Type B pancreatic cell (in vitro differentiated cells): ENCODE measurements around the gene FAM177B. TPM values are rescaled to one million over a fixed set of nuclear protein-coding genes. Genes with fewer than 3 reads are reported as not detected.

Experiments used
- DNase-seq: peaks from one replicate; pipeline ENCODE4 v3.0.0; 2021; ENCODE audit warnings: mixed read lengths; ENCODE audit not compliant: unreplicated experiment; ENCODE audit errors: extremely low spot score
- H3K27ac Mint-ChIP-seq: 2 replicates; pipeline ENCODE4 v1.8.0; 2021; ENCODE audit warnings: mild to moderate bottlenecking, mixed read lengths
- H3K27me3 Mint-ChIP-seq: 2 replicates; pipeline ENCODE4 v1.8.0; 2021; ENCODE audit warnings: mixed read lengths
- H3K36me3 Mint-ChIP-seq: 2 replicates; pipeline ENCODE4 v1.8.0; 2021; ENCODE audit warnings: mixed read lengths
- H3K4me1 Mint-ChIP-seq: one replicate; pipeline ENCODE4 v1.8.0; 2021; ENCODE audit warnings: mixed read lengths; ENCODE audit not compliant: unreplicated experiment
- H3K4me3 Mint-ChIP-seq: 2 replicates; pipeline ENCODE4 v1.8.0; 2021; ENCODE audit warnings: mild to moderate bottlenecking, mixed read lengths
- H3K9me3 Mint-ChIP-seq: 2 replicates; pipeline ENCODE4 v1.8.0; 2021; ENCODE audit warnings: mixed read lengths
- total RNA-seq: library from RNA; stranded (reverse); gene quantifications from 2 replicates; pipeline ENCODE4 v1.2.1, GENCODE V29; 2021; ENCODE audit warnings: low replicate concordance
- TF ChIP-seq, protein P1 (sequence below): fragments of 200-600 bp; sonication (generic); conservative IDR thresholded peaks from 2 replicates; pipeline ENCODE4 v1.5.0; 2021; ENCODE audit warnings: antibody characterized with exemption, mild to moderate bottlenecking

The FAM177B gene
- total RNA-seq, 1 donor from 2014 or later: 0.34 TPM

DNA sequence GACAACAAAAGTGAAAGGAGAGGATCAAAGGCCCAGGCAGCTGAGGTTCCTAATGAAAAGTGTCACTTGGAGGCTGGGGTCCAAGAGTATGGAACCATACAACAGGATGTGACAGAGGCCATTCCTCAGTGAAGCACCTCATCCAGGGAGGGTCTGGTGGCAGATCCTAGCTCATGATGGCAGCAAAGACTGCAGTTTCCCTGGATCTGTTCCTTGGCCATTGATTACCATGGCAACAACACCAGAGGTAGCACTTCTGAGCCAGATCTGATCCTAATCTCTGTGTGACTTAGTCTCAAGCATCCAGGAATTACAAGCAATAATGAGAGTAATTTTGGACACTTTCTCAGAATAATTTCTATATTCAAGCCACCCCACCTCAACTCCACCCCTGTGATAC, 12.9 kb downstream of the FAM177B start:
- H3K9me3 Mint-ChIP-seq: peaks cover 4% of the 10 kb centered on the region
- TF ChIP-seq, protein P1, sequence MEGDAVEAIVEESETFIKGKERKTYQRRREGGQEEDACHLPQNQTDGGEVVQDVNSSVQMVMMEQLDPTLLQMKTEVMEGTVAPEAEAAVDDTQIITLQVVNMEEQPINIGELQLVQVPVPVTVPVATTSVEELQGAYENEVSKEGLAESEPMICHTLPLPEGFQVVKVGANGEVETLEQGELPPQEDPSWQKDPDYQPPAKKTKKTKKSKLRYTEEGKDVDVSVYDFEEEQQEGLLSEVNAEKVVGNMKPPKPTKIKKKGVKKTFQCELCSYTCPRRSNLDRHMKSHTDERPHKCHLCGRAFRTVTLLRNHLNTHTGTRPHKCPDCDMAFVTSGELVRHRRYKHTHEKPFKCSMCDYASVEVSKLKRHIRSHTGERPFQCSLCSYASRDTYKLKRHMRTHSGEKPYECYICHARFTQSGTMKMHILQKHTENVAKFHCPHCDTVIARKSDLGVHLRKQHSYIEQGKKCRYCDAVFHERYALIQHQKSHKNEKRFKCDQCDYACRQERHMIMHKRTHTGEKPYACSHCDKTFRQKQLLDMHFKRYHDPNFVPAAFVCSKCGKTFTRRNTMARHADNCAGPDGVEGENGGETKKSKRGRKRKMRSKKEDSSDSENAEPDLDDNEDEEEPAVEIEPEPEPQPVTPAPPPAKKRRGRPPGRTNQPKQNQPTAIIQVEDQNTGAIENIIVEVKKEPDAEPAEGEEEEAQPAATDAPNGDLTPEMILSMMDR: no peak
- H3K36me3 Mint-ChIP-seq: no peaks in the 10 kb centered on the region
- H3K27ac Mint-ChIP-seq: no peak overlapping the region
- H3K4me3 Mint-ChIP-seq: no peak overlapping the region
- peaks cover 7% of the 10 kb centered on the region for H3K27me3 Mint-ChIP-seq
- no peaks in the 10 kb centered on the region for H3K4me1 Mint-ChIP-seq
- no peak for DNase-seq

DNA sequence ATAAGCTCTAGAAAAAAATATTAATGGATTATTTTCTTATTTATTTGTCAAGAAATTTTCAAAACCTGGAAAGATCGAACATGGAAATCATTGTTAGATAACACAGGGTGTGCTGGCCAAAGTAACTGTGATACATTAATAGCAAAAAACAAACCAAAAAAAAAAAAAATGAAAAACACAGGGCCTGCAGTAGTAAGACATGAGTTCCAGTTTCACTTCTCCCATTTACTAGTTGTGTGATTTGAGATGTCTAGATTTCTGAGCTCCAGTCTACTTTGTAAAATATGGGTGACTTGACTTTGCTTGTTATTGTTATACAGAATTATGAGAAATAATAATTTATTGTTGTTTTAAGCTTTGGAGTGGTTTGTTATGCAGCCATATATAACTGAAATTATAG, 13.6 kb downstream of the FAM177B start:
- Mint-ChIP-seq H3K27ac (no peak overlapping the region), H3K4me1 (no peaks in the 10 kb centered on the region), H3K4me3 (no peak overlapping the region), H3K27me3 (peaks cover 7% of the 10 kb centered on the region), H3K9me3 (peaks cover 4% of the 10 kb centered on the region), H3K36me3 (no peaks in the 10 kb centered on the region)
- no peak for DNase-seq
- TF ChIP-seq, protein P1: no peak

DNA sequence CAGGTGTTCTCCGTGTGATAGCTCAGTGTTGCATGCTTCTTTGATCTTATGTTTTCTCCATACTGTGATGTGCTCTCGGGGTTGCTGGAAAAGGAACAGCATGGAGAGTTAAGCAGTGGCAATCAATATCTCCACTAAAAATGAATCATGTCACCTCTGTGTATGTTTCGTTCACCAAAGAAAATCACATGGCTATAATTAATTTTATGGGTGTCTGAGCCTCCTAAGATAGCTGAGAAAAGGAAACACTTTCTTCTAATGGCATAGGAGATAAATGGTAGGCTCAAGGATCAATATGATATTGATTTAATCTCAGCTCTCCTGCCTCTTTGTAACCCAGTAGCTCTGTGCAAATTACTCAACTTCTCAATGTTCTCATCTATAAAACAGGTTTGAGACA, 14.3 kb downstream of the FAM177B start:
- Mint-ChIP-seq H3K36me3 (no peaks in the 10 kb centered on the region), H3K4me1 (no peaks in the 10 kb centered on the region), H3K9me3 (peaks cover 4% of the 10 kb centered on the region), H3K27ac (no peak overlapping the region), H3K27me3 (peaks cover 7% of the 10 kb centered on the region), H3K4me3 (no peak overlapping the region)
- TF ChIP-seq, protein P1: no peak
- no peak for DNase-seq

DNA sequence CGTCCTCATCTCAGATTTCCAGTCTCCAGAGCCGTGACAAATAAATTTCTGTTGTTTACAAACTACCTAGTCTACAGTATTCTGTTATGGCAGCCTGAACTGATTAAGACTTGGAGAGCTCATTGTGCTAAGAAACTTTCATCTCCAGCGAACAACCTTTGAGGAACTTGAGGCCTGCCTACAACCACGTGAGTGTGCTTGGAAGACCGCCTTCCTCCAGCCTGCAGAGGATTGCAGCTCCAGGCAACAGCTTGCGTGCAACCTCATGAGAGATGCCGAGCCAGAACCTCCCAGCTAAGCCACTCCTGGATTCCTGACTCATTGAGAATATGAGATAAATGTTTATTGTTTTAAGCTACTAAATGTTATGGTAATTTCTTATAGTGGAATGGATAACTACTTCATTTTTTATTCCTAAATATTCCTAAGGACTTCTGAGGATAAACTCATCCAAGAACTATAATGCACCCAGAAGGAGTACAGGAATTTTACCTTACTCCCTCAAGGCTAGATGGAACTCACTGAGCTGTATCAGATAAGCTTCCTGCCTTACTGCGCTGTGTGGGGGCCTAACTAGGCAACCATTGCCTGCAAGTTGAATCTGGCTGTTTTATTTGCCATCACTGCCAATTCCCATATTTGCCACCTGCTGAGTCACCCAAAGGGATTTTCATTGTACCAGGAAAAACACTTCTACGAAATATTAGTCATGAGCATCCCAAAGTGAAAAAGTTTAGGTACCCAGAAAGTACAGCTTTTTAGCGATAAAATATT, 17.6 kb downstream of the FAM177B start:
- H3K36me3 Mint-ChIP-seq: no peaks in the 10 kb centered on the region
- DNase-seq: no peak
- peak overlapping the region; percentile 25 for H3K4me3 Mint-ChIP-seq
- peaks cover 4% of the 10 kb centered on the region for H3K9me3 Mint-ChIP-seq
- peaks cover 5% of the 10 kb centered on the region for H3K4me1 Mint-ChIP-seq
- H3K27me3 Mint-ChIP-seq: no peaks in the 10 kb centered on the region
- peak overlapping the region; percentile 70 for H3K27ac Mint-ChIP-seq
- TF ChIP-seq, protein P1: no peak

DNA sequence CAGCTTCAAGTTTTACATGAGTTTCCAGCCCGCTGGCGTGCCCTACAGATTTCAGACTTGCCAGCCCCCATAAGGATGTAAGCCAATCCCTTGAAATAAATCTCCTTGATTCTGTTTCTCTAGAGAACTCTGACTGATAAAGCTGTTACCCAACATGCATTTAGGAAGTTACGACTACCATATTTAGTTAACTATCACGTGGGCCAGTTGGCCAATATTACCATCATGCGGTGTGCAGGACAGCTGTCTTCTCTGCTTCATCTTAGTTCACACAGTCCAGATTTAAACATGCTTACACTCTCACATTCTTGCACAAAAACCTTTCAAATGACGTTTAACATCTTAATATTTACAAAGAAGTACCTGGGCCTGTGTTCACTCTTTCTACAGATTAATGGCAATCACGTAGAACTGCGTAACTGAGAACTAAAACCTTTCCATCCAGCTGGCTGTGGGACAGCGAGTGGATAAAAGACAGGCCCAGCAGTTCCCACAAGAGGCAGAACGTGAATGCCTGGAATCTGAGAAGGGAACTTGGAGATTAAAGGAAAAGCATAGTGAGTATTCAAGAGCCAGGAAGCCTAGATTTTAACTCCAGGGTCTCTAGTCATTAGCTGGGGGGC, 20.8 kb downstream of the FAM177B start:
- Mint-ChIP-seq H3K36me3 (no peaks in the 10 kb centered on the region), H3K4me1 (peaks cover 5% of the 10 kb centered on the region), H3K27me3 (peaks cover 7% of the 10 kb centered on the region), H3K27ac (no peak overlapping the region), H3K9me3 (peaks cover 7% of the 10 kb centered on the region), H3K4me3 (no peak overlapping the region)
- no peak for DNase-seq
- TF ChIP-seq, protein P1: no peak
